ENCODE results near the gene OR2T5.
"Not testable (repeated sequence)": the region's sequence is repeated elsewhere in the genome, so short reads cannot be mapped to it uniquely, and the experiment has no call there.

Gene OR2T5

DNA sequence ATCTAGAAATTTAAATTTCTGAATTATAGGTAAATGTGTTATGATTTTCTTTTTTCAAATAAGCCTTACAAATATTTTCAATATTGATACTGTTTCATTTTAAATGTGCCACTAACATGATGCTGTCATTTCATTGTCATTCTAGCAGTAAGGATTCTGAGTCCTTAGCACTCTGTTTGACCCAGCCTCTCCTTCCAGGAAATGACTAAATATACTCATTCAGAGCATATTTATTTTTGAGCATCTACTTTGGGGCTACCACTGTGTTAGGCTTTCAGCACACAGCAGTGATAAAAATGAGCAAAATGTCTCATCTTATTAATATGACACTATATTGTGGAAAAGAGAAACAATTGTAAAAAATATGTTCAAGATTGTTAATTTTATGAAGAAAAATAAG lies 21.8 kb downstream of the OR2T5 start:
- DNase-seq: not testable (repeated sequence)

DNA sequence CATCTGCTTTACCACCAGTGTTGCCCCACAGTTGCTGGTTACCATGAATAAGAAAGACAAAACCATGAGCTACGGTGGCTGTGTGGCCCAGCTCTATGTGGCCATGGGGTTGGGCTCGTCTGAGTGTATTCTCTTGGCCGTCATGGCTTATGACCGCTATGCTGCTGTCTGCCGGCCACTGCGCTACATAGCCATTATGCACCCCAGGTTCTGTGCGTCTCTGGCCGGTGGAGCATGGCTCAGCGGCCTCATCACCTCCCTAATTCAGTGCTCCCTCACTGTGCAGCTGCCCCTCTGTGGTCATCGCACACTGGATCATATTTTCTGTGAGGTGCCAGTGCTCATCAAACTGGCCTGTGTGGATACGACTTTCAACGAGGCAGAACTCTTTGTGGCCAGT lies 33.5 kb downstream of the OR2T5 start:
- DNase-seq: no peak

DNA sequence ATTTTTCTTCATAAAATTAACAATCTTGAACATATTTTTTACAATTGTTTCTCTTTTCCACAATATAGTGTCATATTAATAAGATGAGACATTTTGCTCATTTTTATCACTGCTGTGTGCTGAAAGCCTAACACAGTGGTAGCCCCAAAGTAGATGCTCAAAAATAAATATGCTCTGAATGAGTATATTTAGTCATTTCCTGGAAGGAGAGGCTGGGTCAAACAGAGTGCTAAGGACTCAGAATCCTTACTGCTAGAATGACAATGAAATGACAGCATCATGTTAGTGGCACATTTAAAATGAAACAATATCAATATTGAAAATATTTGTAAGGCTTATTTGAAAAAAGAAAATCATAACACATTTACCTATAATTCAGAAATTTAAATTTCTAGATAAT lies 49.1 kb downstream of the OR2T5 start:
- DNase-seq: not testable (repeated sequence)
